Measurements from ENCODE around the gene NDEL1.

Gene NDEL1

DNA sequence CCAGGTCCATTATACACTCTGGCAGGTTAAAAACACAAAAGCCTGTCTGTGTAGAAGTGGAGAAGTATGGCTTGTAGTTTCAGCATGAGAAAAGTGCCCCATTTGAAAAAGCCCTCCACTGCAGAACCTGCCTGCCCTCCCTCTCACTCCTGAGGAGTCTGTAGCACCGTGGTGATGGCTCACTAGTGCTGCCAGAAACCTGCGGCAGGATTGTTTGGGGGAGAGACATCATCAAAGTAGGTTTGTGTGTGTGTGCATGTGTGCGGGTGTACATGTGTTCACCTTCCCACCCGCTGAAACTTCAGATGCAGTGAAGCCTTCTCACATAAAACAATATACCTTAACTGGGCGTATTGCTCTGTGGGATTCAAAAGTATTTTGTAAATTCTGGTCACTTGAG lies 26.9 kb downstream of the NDEL1 start:
- DNase-seq = no peak

DNA sequence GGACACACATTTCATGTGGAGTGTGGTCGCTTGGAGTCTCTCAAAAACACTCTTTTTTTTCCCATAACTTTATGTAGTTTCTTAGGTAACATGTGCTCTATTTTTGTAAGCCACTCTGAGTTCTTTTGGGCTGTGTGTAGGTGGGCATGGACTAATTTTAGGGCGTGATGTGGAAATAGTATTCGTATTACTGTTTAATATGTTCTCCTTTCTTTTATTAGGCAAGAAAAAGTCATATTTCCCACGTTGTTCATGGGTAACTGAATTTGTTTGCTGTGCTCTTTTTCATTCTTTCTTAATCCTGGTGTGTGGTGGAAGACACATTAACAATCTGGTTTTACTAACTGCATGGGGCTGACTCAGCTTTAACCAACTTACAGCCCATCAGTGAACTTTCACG lies 27.4 kb downstream of the NDEL1 start:
- no peak for DNase-seq

DNA sequence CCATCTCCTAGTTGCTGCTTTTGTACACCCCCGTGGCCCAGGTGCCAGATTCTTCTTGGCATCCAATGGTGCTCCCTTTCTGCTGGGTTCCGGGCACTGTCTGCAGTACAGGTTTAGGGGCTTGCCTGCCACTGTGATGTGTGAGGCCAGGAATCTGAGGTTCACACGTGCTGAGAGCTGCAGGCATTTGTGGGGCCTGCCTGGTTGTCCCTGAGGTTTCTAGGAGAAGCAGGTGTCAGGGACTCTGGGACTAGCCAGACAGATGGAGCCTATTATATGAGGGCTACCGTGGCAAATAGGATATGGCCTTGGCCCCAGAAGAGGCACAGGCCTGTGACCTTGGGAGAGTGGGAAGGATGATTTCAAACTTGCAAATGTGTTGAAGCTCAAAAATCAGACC lies 29.3 kb downstream of the NDEL1 start:
- DNase-seq = no peak

- DNase-seq = no peak
Observed at GRCh38 chr17:8465356-8465755, 29.7 kb downstream of the NDEL1 start.

DNA sequence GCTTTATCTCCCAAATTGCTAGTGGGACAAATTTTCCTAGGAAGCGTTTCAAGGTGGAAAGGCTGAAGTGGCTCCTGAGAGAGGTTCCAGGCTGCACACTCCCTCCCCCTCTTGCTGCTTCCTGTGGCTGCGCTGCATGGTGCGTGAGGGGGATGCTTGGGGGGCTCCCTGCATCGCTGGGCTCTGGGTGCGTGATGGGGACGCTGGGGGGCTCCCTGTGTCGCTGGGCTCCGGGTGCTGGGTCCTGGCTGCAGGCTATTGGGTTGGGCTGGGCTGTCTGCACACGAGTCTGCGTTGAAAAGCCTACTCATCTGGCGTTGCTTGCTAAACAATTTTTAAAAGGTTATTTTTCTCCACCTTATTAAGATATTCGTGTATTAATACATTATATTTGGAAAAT lies 30.1 kb downstream of the NDEL1 start:
- no peak for DNase-seq

DNA sequence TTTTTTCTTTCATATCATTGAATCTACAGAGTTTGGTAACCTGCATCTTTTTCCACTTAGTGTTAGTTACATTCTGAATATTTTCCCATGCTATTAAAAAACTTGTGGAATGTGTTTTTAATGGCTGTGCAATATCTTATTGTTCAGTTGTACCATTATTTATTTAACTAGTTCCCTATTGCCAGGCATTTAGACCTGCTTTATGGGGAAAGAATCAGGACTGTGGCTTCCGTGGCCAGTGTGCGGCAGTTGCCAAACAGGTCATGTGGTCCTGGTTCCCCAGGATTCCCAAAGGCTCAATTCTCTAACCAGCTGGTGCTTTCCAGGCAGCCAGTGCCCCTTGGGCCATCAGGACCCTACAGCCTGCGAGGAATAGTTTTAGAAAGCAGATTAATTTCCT lies 30.8 kb downstream of the NDEL1 start:
- no peak for DNase-seq

- no peak for DNase-seq
Observed at GRCh38 chr17:8466873-8467272, 31.2 kb downstream of the NDEL1 start.

- DNase-seq = no peak
Observed at GRCh38 chr17:8467527-8467926, 31.8 kb downstream of the NDEL1 start.

DNA sequence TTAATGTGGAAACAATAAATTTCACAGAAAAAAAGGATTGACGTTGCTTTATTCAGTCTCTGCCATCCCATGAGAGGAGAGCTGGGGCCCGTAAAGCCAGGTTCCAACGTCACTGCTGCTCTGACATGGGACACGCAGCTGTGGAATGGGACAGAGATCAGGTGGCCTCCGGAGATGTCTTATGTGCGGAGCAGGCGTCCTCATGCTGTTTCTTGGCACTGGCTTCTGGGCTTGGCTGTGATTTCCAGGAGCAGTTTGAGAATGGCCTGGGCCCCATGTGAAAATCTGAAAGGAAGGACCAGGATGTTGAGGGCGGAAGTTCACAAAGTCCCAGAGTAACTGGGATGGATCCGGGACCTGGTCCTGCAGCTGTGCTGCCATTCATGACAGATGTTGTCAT lies 32.4 kb downstream of the NDEL1 start:
- no peak for DNase-seq

GRCh38 chr17:8468980-8469379 lies 33.3 kb downstream of the NDEL1 start:
- DNase-seq = no peak

GRCh38 chr17:8469964-8470363 lies 34.3 kb downstream of the NDEL1 start:
- no peak for DNase-seq

- DNase-seq = no peak
Observed at GRCh38 chr17:8470447-8471047, 34.9 kb downstream of the NDEL1 start.

GRCh38 chr17:8472663-8473062 lies 37.0 kb downstream of the NDEL1 start:
- no peak for DNase-seq

DNA sequence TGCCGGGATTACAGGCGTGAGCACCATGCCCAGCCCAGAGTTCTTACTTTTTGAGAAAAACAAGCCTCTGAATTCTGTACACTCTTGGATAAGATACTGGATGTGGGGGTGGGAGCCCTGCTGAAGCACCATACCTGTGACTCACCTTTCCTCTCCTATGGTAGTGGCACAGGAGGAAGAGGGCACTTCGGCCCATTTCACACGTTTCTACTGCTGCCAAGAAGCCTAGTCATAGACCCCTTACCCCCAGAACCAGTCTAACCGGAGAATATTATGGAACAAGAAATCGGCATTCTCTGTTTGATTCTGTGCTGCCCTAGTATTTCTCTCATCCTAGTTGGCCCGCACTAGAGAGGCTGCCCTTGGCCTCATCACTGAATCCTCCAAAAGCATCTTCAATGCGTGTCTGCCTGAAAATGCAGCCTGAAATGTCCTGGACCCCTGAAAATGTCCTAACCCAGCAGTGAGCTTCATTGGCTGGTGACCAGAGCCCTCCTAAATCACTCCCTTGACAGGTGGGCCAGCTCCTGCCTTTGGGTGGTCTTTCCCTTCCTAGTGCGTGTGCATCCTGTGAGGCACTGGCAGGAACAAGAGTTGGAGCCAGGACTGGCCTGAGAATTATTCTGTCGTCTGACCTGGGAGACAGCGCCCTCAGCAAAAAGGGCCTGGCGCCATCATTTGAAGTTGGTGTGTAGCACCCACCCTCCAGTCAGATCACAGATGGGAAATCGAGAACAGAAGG lies 37.9 kb downstream of the NDEL1 start:
- DNase-seq = no peak

- DNase-seq = no peak
Observed at GRCh38 chr17:8474826-8475225, 39.1 kb downstream of the NDEL1 start.

- no peak for DNase-seq
Observed at GRCh38 chr17:8475227-8475626, 39.5 kb downstream of the NDEL1 start.

DNA sequence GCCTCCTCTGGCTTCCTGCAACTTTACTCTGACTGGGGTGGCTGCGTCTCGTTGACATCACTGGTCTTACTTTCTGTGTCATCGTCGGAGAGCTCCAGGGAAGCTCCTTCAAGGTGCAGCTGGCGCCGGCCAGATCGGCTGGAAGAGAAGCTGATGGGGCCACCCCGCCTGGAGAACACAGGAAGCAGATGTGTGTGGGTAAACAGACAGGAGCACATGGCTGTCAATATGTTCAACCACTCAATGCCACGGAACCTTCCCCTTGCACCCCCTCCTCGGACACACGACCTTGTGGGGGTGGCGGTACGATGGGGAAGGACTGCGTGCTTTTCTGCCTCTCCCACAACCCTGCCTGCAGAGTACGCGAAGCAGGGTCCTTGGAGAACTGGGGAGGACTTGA lies 40.1 kb downstream of the NDEL1 start:
- no peak for DNase-seq

DNA sequence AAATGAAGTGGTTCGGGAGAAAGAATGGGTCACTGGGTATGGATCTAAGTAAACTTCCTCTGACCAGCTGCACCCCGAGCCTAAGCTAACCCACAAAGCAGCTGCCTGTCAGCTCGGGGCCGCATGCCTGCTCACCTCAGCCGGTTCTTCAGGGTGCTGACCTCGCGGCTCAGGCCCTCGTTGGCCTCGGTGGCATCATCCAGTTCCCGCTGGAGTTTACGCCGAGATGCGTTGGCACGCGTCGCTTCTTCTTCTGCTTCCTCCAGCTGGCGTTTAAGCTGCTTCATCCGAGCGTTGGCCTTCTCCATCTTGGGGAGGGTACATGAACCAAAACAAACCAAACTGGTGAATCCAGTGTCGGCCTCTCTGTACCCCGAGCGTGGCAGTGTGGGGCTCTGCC lies 41.1 kb downstream of the NDEL1 start:
- no peak for DNase-seq

- DNase-seq = no peak
Observed at GRCh38 chr17:8477171-8477570, 41.5 kb downstream of the NDEL1 start.

DNA sequence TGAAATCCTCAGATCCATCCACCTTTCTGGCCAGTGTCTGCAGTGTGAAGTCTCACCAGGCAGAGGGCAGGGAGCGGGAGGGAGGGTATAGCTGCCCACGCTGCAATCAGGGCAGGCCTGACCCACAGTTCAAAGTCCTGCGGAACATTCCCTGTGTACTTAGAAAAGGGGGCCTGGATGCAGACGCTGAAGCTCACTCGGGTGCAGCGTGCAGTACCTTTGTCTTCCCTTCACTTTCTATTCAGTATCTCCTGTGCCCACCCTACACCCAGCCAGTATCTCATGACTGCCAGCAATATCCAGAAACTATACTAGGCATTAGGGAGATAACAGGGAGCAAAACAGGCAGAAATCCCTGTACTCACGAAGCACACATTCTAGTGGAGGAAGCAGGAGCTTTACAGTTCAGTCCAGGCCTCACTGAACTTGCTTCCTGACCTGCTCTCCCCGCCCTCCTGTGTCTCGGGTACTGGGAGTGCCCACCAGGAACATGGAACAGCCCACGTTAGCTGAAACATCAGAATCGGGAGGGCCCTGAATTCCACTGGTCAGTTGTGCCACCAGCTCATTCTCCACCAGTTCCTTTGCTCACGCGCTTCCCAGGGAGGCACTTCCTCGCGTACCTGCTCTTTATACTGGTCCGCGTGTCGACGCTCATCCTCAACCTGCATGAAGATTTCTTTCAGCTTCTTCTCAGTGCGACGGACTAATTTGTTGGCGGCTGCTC lies 42.2 kb downstream of the NDEL1 start:
- no peak for DNase-seq

DNA sequence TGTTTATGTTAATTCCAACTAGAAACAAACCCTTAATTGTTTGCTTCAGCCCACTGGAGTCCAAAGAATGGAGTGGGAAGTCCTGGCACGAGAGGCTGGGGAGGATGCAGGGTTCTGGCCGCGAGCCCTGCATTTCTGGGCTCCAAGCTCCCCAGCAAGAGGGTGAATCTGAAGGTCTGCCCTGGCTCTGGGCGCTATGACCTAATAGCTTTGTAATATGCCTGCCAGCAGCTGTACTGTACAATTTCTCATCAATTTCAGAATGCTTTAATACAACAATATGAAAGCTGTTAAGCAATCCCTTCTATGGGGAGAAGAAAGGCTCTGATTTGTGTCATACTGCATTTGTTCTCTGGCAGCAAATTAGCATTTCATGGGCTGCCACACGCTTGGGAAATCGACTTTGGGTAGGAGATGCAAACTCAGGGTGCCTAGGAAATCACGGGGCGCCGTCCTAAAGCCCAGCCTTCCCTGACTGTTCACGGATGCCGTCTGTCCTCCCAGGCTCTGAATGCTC lies 43.8 kb downstream of the NDEL1 start:
- no peak for DNase-seq

- no peak for DNase-seq
Observed at GRCh38 chr17:8480011-8480976, 44.6 kb downstream of the NDEL1 start.

DNA sequence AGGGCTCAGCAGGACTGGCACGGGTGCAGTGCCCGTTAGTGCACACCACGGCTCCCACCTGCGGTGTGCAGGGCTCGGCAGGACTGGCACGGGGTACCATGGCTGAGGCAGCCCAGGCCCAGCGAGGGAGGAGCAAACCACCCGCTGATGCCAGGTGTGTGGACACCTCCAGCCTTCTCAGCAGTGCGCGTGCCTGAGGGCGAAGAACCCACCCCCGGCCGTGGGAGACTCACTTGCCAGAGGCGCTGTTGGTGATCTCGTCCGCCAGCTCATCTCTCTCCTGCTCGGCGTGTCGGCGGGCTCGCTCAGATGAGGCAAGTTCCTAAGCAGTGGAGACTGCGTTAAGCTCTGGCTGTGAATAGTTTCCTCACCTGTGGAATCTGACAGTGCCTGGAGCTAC lies 45.4 kb downstream of the NDEL1 start:
- DNase-seq = no peak
